Ovary (tissue), 9 donors: ENCODE measurements around the gene ELMO2. TPM values are rescaled to one million over a fixed set of nuclear protein-coding genes. Genes with fewer than 3 reads are reported as not detected.

Experiments
- DNase-seq, 5 donors: peaks; one replicate each; pipeline ENCODE4 v3.0.0-alpha.2; 2019 to 2020
- H3K27ac ChIP-seq, 2 donors: fragments of 200-600 bp; one replicate each; pipeline versions ENCODE4 v1.5.1 to v1.8.0; 2019 to 2022
- H3K27me3 ChIP-seq: fragments of 200-600 bp; one replicate; pipeline ENCODE4 v1.8.0; 2022
- H3K36me3 ChIP-seq: fragments of 200-600 bp; sonication (generic); one replicate; pipeline ENCODE4 v1.5.1; 2019
- H3K4me1 ChIP-seq: one replicate; pipeline ENCODE4 v1.8.1; 2013; ENCODE audit warnings: mild to moderate bottlenecking, moderate library complexity; ENCODE audit not compliant: insufficient read depth
- H3K4me3 ChIP-seq: fragments of 200-600 bp; sonication (generic); one replicate; pipeline ENCODE4 v1.5.1; 2017
- H3K9me3 ChIP-seq, 2 donors: fragments of 200-600 bp in 1 of 2; sonication (generic) in 1 of 2; one replicate each; pipeline versions ENCODE4 v1.5.1 to v1.8.1; 2013 to 2019; ENCODE audit warnings: mild to moderate bottlenecking in 1 of 2, moderate library complexity in 1 of 2
- CTCF ChIP-seq, 3 donors: fragments of 450-650 bp in 2 of 3; fragments of 200-600 bp in 1 of 3; IDR thresholded peaks; one replicate each; pipeline versions ENCODE4 v1.5.1 to v1.8.0; 2016 to 2022; ENCODE audit warnings: antibody characterized with exemption in 3 of 3, mild to moderate bottlenecking in 1 of 3
- EP300 ChIP-seq: sonication (generic); formaldehyde crosslinking; IDR thresholded peaks from one replicate; pipeline ENCODE4 v1.6.1; 2017; ENCODE audit warnings: antibody characterized with exemption
- POLR2A ChIP-seq: fragments of 450-650 bp; IDR thresholded peaks from one replicate; pipeline ENCODE4 v1.6.1; 2017; ENCODE audit warnings: antibody characterized with exemption, mild to moderate bottlenecking, moderate library complexity
- WGBS, 3 donors: extraction: QIAGEN DNeasy Blood & Tissue Kit in 1 of 3; methylation state at CpG; one replicate each; pipeline versions ENCODE4 v1.1.5 to v1.1.7; 2013 to 2017; 5-methylcytosine and 5-hydroxymethylcytosine counted together
- intact Hi-C, 4 donors: fragments of 100-400 bp; cut with DNase I; formaldehyde crosslinking; loops; one replicate each; pipeline versions ENCODE4 v1.11.0 to v1.15.1; 2022 to 2023
- polyA plus RNA-seq, 2 donors: library from polyadenylated mRNA; stranded (reverse); fragments of 200-250 nt in 1 of 2; fragments of 350-450 nt in 1 of 2; fragmentation: Illumina TruSeq in 1 of 2; extraction: RNeasy Lipid Tissue Mini Kit (QIAGEN cat#74804) in 1 of 2; gene quantifications; one replicate each; pipeline ENCODE4 v1.2.3, GENCODE V29; 2013 to 2014
- total RNA-seq, 7 donors: library from RNA; depleted of rRNA in 2 of 7; stranded (reverse); fragments of >200 nt in 2 of 7; fragmentation: NEBNext Ultra II Directional in 3 of 7; extraction: Animal tissue kit (Norgen Biotek cat#: 25700) in 3 of 7; gene quantifications; one replicate each; pipeline versions ENCODE4 v1.1.0 to v1.2.4, GENCODE V29; 2016 to 2023
- donor health status: DM: no; HTN: no; CAD: no; lungs with moderate emphysema.
- donor health status: DM: no; HTN: no; CAD: no.
- donor health status: Bipolar disorder and iron deficiency.
- donor health status: DM: yes; HTN: yes; CAD: no.
- donor health status: DM: no; HTN: no; CAD: no.
- donor health status: DM: yes; HTN: yes; CAD: no.

ELMO2 gene
- total and polyA plus RNA-seq, 9 donors: 19.1 to 57.6 (median 41.0) TPM

GRCh38 chr20:46411637-46412036 lies 5.2 kb upstream of the ELMO2 start:
- DNase-seq: no peak
- H3K36me3 ChIP-seq: no peaks in the 10 kb centered on the region
- peaks cover 6% of the 10 kb centered on the region for H3K4me1 ChIP-seq
- H3K27ac ChIP-seq: no peak overlapping the region
- no peaks in the 10 kb centered on the region for H3K9me3 ChIP-seq
- H3K4me3 ChIP-seq: no peak overlapping the region
- no peaks in the 10 kb centered on the region for H3K27me3 ChIP-seq
- intact Hi-C loops: no loop called here
- TF ChIP-seq POLR2A: no peak
- TF ChIP-seq CTCF (IDR thresholded peaks at IDR 0.05): no peak
- no peak for TF ChIP-seq EP300
- 69 to 72% (median 70%) methylated on average over 3 of the region's 3 CpGs for WGBS, 3 donors

- WGBS, 3 donors: 75 to 83% (median 77%) methylated on average over 5 of the region's 5 CpGs
- Histone ChIP-seq H3K27me3 (no peaks in the 10 kb centered on the region), H3K9me3 (no peaks in the 10 kb centered on the region), H3K36me3 (no peaks in the 10 kb centered on the region), H3K27ac (no peak overlapping the region), H3K4me1 (peaks cover 15% of the 10 kb centered on the region), H3K4me3 (no peak overlapping the region)
- intact Hi-C loops: no loop called here
- TF ChIP-seq EP300: no peak
- no peak for TF ChIP-seq CTCF (IDR thresholded peaks at IDR 0.05)
- no peak for DNase-seq
Observed at GRCh38 chr20:46408281-46408731, 1.9 kb upstream of the ELMO2 start.

- peaks cover 15% of the 10 kb centered on the region for H3K4me1 ChIP-seq
- 44 to 47% (median 46%) methylated on average over 4 of the region's 4 CpGs for WGBS, 3 donors
Observed at GRCh38 chr20:46407671-46407996, 1.2 kb upstream of the ELMO2 start.

GRCh38 chr20:46406986-46407670 lies 713 bp upstream of the ELMO2 start:
- Histone ChIP-seq H3K9me3 (no peaks in the 10 kb centered on the region), H3K27me3 (no peaks in the 10 kb centered on the region), H3K36me3 (no peaks in the 10 kb centered on the region), H3K27ac (no peak overlapping the region), H3K4me1 (peaks cover 16% of the 10 kb centered on the region), H3K4me3 (peak overlapping the region; percentile 96)
- intact Hi-C loops: loop anchor here in 1 of 4 donors (1.0 kb wide), 1 partner anchor 43 kb away; no protein-coding TSS in a partner anchor
- TF ChIP-seq POLR2A: peak; percentile 14
- no peak for TF ChIP-seq CTCF (IDR thresholded peaks at IDR 0.05)
- TF ChIP-seq EP300: no peak
- peak; percentile 39 to 72 (median 69) for DNase-seq
- 13 to 17% (median 14%) methylated on average over 26 of the region's 26 CpGs for WGBS, 3 donors

More at GRCh38 chr20:46407671-46407996, 1.2 kb upstream of the ELMO2 start:
- Histone ChIP-seq H3K27me3 (no peaks in the 10 kb centered on the region), H3K4me3 (no peak overlapping the region), H3K27ac (no peak overlapping the region), H3K9me3 (no peaks in the 10 kb centered on the region), H3K36me3 (no peaks in the 10 kb centered on the region)
- TF ChIP-seq EP300: no peak
- TF ChIP-seq POLR2A: no peak
- TF ChIP-seq CTCF (IDR thresholded peaks at IDR 0.05): no peak
- no peak for DNase-seq
- intact Hi-C loops: no loop called here
